ENCODE results near the gene STRBP.

STRBP gene

DNA sequence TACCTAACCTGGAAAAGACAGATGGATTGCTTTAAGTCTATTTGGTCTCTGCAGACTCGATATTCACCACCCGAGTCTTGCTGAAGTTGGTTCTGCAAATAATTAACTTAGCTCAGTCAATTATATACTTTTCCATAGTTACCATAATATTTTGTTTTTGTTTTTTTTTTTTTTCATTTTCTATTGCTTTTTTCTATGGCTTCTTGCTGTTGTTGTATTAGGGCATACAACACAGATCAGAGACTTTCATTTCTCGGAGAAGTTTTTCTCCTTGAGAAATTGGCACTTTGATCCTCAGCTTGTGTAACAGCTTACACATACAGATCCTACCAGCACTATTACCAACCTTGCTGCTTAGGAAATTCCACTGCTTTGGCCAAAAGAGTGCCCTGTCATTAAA lies 146.9 kb downstream of the STRBP start:
- no peak overlapping the region for H3K4me3 ChIP-seq (ENCODE audit: low read depth, low read length)
- no peaks in the 10 kb centered on the region for H3K27me3 ChIP-seq (replicated peaks)
- H3K27ac ChIP-seq, result no peak overlapping the region
- no peak for TF ChIP-seq CTCF (IDR thresholded peaks at IDR 0.05; ENCODE audit: low read depth, low read length, missing control alignments)
- DNase-seq, result no peak
- no peaks in the 10 kb centered on the region for H3K36me3 ChIP-seq (replicated peaks)
- in situ Hi-C loops (cut with HindIII; ENCODE audit: low pct_ligation_motif_present, low sequenced_read_pairs), result loop anchor here (25.0 kb wide), 1 partner anchor 216 kb away; no protein-coding TSS in a partner anchor

GRCh38 chr9:123120953-123121352 lies 147.4 kb downstream of the STRBP start:
- TF ChIP-seq CTCF (IDR thresholded peaks at IDR 0.05; ENCODE audit: low read depth, low read length, missing control alignments), result no peak
- no peaks in the 10 kb centered on the region for H3K27me3 ChIP-seq (replicated peaks)
- H3K36me3 ChIP-seq (replicated peaks), result no peaks in the 10 kb centered on the region
- in situ Hi-C loops (cut with HindIII; ENCODE audit: low pct_ligation_motif_present, low sequenced_read_pairs), result loop anchor here (25.0 kb wide), 1 partner anchor 216 kb away; no protein-coding TSS in a partner anchor
- no peak overlapping the region for H3K27ac ChIP-seq
- no peak for DNase-seq
- H3K4me3 ChIP-seq (ENCODE audit: low read depth, low read length), result no peak overlapping the region

DNA sequence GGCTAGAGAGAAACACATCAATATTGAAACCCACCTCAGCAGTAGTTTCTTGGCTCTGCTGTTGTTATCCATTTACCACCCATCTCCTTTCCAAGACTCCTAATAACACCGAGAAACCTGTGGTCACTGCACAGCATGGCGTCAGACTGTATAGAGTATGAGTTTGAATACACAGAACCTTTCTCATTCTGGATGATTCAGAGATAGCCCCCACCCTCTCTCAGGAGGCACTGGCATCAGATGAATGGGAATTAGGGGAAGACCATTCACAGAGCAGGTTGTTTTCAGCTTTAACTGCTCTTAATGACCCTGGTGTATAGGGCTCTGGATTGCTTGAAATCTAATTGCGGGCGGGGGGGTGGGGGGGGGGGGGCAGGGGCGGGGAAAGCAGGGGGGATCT lies 148.3 kb downstream of the STRBP start:
- DNase-seq, result no peak
- no peak overlapping the region for H3K4me3 ChIP-seq (ENCODE audit: low read depth, low read length)
- no peak overlapping the region for H3K27ac ChIP-seq
- in situ Hi-C loops (cut with HindIII; ENCODE audit: low pct_ligation_motif_present, low sequenced_read_pairs), result loop anchor here (25.0 kb wide), 1 partner anchor 217 kb away; no protein-coding TSS in a partner anchor
- H3K27me3 ChIP-seq (replicated peaks), result no peaks in the 10 kb centered on the region
- no peak for TF ChIP-seq CTCF (IDR thresholded peaks at IDR 0.05; ENCODE audit: low read depth, low read length, missing control alignments)
- H3K36me3 ChIP-seq (replicated peaks), result no peaks in the 10 kb centered on the region

- no peaks in the 10 kb centered on the region for H3K27me3 ChIP-seq (replicated peaks)
Observed at GRCh38 chr9:123119566-123119965, 148.8 kb downstream of the STRBP start.

DNA sequence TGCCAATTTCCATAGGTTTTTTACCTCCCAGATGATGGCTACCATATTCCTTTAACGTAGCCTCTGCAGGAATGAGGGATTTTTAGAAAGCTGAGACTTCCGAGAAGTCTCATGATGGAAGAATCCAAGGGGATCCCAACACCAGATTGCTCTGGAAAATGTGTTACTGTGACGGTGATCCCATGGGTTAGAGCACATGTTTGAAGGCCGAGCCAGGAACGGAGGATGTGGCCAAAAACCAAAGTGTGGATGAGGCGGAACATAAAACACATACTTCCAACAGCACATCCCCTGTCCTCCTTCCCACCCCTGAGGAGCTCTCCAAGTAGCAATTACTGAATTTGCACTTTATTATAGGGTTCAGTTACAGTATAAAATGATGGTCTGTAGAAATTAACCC lies 152.3 kb downstream of the STRBP start:
- Histone ChIP-seq H3K27me3 (replicated peaks) (no peaks in the 10 kb centered on the region), H3K4me3 (ENCODE audit: low read depth, low read length) (no peak overlapping the region), H3K27ac (no peak overlapping the region), H3K36me3 (replicated peaks) (no peaks in the 10 kb centered on the region)
- no peak for TF ChIP-seq CTCF (IDR thresholded peaks at IDR 0.05; ENCODE audit: low read depth, low read length, missing control alignments)
- no peak for DNase-seq
- in situ Hi-C loops (cut with HindIII; ENCODE audit: low pct_ligation_motif_present, low sequenced_read_pairs), result loop anchor here (25.0 kb wide), 1 partner anchor 221 kb away; no protein-coding TSS in a partner anchor

More at GRCh38 chr9:123119566-123119965, 148.8 kb downstream of the STRBP start:
- in situ Hi-C loops (cut with HindIII; ENCODE audit: low pct_ligation_motif_present, low sequenced_read_pairs), result loop anchor here (25.0 kb wide), 1 partner anchor 218 kb away; no protein-coding TSS in a partner anchor
- Histone ChIP-seq H3K36me3 (replicated peaks) (no peaks in the 10 kb centered on the region), H3K4me3 (ENCODE audit: low read depth, low read length) (no peak overlapping the region), H3K27ac (no peak overlapping the region)
- TF ChIP-seq CTCF (IDR thresholded peaks at IDR 0.05; ENCODE audit: low read depth, low read length, missing control alignments), result no peak
- no peak for DNase-seq
